GM19035 (cell line): ENCODE results near the gene DRAP1.
"Not testable (repeated sequence)": the region's sequence is repeated elsewhere in the genome, so short reads cannot be mapped to it uniquely, and the experiment has no call there.

Experiments
- ATAC-seq: cut with Tn5 transposase; IDR thresholded peaks from one replicate; pipeline ENCODE4 v1.9.1; 2021; ENCODE audit not compliant: unreplicated experiment

DRAP1 gene

GRCh38 chr11:65927904-65928397, 8.7 kb downstream of the DRAP1 start:
- ATAC-seq, result no peak

GRCh38 chr11:65928667-65929066, 9.4 kb downstream of the DRAP1 start:
- no peak for ATAC-seq

- ATAC-seq, result no peak
Measured at GRCh38 chr11:65931773-65932557, 12.7 kb downstream of the DRAP1 start.

- ATAC-seq, result no peak
Measured at GRCh38 chr11:65932558-65932919, 13.3 kb downstream of the DRAP1 start.

GRCh38 chr11:65934014-65934413, 14.8 kb downstream of the DRAP1 start:
- no peak for ATAC-seq

- ATAC-seq, result no peak
Measured at GRCh38 chr11:65937766-65938165, 18.5 kb downstream of the DRAP1 start.

- no peak for ATAC-seq
Measured at GRCh38 chr11:65941720-65942310, 22.6 kb downstream of the DRAP1 start.

GRCh38 chr11:65942531-65942930, 23.3 kb downstream of the DRAP1 start:
- no peak for ATAC-seq

- ATAC-seq, result no peak
Measured at GRCh38 chr11:65944191-65944590, 25.0 kb downstream of the DRAP1 start.

- ATAC-seq, result no peak
Measured at GRCh38 chr11:65944767-65945166, 25.5 kb downstream of the DRAP1 start.

- ATAC-seq, result no peak
Measured at GRCh38 chr11:65945430-65945911, 26.2 kb downstream of the DRAP1 start, which contains the start of gene TSGA10IP. Gene TSGA10IP (plus strand): TSS chr11:65945480. CDS start chr11:65945676, 196 bp downstream.

GRCh38 chr11:65945941-65946558, 26.8 kb downstream of the DRAP1 start:
- ATAC-seq, result no peak

GRCh38 chr11:65946655-65947054, 27.4 kb downstream of the DRAP1 start:
- ATAC-seq, result no peak

- ATAC-seq, result no peak
Measured at GRCh38 chr11:65947133-65947532, 27.9 kb downstream of the DRAP1 start.

- no peak for ATAC-seq
Measured at GRCh38 chr11:65947603-65948125, 28.4 kb downstream of the DRAP1 start.

GRCh38 chr11:65950711-65951110, 31.5 kb downstream of the DRAP1 start:
- not testable (repeated sequence) for ATAC-seq

GRCh38 chr11:65951641-65952040, 32.4 kb downstream of the DRAP1 start:
- not testable (repeated sequence) for ATAC-seq

GRCh38 chr11:65952052-65952521, 32.9 kb downstream of the DRAP1 start:
- no peak for ATAC-seq

GRCh38 chr11:65953471-65953870, 34.2 kb downstream of the DRAP1 start:
- no peak for ATAC-seq

- no peak for ATAC-seq
Measured at GRCh38 chr11:65954771-65955170, 35.5 kb downstream of the DRAP1 start.

GRCh38 chr11:65958291-65958690, 39.1 kb downstream of the DRAP1 start:
- ATAC-seq, result no peak
